HG02885 (cell line): ENCODE measurements around the gene CNOT10.
"Not testable (repeated sequence)": the region's sequence is repeated elsewhere in the genome, so short reads cannot be mapped to it uniquely, and the experiment has no call there.

Experiments
- ATAC-seq: cut with Tn5 transposase; IDR thresholded peaks from one replicate; pipeline ENCODE4 v1.9.1; 2021; ENCODE audit warnings: mild to moderate bottlenecking; ENCODE audit not compliant: unreplicated experiment, poor library complexity

The CNOT10 gene

DNA sequence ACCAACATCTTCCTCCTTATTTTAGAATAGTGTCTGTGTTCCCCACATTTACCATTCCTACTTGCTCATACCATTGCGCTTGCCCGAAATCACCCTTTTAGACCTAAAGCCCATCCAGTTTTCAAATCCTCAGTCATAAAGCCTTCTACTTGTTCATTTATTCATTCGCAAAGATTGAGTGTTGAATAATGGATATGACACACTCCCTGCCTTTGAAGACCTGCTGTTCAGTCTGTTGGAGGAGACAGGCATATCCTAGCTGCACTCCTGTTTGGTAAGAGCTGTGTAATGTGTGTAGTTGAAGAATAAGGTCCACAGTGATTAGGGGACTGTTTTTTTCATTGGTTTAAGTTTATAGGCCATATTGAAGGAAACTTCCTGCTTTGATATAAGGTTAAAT is 1.7 kb downstream of the CNOT10 start:
- ATAC-seq, result no peak

DNA sequence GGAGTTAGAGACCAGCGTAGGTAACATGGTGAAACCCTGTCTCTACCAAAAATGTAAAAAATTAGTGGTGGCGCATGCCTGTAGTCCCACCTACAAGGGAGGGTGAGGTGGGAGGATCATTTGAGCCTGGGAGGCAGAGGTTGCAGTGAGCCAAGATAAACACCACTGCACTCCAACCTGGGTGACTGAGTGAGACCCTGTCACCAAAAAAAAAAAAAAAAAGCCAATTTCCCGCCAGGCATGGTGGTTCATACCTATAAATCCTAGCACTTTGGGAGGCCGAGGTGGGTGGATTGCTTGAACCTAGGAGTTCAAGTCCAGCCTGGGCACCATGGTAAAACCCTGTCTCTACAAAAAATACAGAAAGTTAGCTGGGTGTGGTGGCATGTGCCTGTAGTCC is 6.9 kb downstream of the CNOT10 start:
- no peak for ATAC-seq

GRCh38 chr3:32696523-32696922 is 11.5 kb downstream of the CNOT10 start:
- ATAC-seq, result no peak

DNA sequence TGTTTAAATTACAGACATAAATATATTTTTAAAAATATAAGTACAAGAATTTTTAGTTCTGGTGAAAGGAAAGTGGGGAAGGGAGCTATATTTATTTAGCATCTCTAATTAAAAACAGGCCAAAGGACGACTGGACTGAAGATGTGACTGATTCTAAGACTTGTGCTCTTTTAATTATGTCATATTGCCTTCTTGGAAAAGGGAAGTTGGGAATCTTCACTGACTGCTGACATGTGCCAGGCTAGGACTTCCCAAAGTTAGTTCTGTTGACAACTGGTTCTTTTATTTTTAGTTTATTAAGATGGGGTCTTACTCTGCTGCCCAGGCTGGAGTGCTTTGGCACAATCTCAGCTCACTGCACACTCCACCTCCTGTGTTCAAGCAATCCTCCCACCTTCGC is 13.5 kb downstream of the CNOT10 start:
- no peak for ATAC-seq

- ATAC-seq, result no peak
Observed at GRCh38 chr3:32699429-32699828, 14.4 kb downstream of the CNOT10 start.

- ATAC-seq, result no peak
Observed at GRCh38 chr3:32700244-32700643, 15.3 kb downstream of the CNOT10 start.

DNA sequence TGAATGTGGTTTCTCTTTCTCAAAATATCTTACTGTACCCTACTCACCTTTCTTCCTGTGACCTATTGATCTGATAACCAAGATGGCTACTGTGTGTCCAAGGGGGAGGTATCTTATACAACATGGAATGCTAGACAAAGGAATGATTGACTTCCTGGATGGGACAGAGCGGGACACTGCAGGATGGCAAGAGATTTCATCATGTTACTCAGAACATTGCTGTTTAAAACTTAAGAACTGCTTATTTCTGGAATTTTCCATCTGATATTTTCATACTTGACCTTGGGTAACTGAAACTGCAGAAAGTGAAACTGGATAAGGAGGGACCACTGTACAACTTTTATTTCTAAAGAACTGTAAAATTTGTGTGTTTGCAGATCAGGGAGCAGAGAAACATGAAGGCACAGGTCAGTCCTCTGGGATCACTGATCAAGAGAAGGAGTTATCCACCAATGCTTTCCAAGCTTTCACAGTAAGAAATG is 18.5 kb downstream of the CNOT10 start:
- no peak for ATAC-seq

GRCh38 chr3:32705232-32705631 is 20.2 kb downstream of the CNOT10 start:
- no peak for ATAC-seq

- ATAC-seq, result no peak
Observed at GRCh38 chr3:32706348-32707025, 21.5 kb downstream of the CNOT10 start.

- ATAC-seq, result no peak
Observed at GRCh38 chr3:32707026-32707370, 22.0 kb downstream of the CNOT10 start.

GRCh38 chr3:32708672-32709283 is 23.8 kb downstream of the CNOT10 start:
- ATAC-seq, result no peak

- no peak for ATAC-seq
Observed at GRCh38 chr3:32709346-32709745, 24.4 kb downstream of the CNOT10 start.

- no peak for ATAC-seq
Observed at GRCh38 chr3:32712506-32713055, 27.6 kb downstream of the CNOT10 start.

DNA sequence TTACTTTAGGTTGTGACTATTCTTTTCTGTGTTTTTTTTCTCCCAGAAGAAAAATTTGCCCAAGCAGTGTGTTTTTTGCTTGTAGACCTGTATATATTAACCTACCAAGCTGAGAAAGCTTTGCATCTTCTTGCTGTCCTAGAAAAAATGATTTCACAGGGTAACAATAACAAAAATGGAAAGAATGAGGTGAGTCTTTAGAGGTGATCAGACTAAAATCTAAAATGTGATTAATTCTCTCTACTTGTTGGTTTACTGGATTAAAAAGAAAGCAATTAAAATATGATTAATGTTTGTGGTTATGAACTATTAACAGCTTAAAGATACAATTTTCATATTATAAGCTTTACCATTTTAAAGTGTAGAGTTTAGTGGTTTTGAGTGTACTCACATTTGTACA is 28.2 kb downstream of the CNOT10 start:
- ATAC-seq, result no peak

GRCh38 chr3:32719335-32719734 is 34.3 kb downstream of the CNOT10 start:
- ATAC-seq, result no peak

- no peak for ATAC-seq
Observed at GRCh38 chr3:32719931-32720330, 34.9 kb downstream of the CNOT10 start.

DNA sequence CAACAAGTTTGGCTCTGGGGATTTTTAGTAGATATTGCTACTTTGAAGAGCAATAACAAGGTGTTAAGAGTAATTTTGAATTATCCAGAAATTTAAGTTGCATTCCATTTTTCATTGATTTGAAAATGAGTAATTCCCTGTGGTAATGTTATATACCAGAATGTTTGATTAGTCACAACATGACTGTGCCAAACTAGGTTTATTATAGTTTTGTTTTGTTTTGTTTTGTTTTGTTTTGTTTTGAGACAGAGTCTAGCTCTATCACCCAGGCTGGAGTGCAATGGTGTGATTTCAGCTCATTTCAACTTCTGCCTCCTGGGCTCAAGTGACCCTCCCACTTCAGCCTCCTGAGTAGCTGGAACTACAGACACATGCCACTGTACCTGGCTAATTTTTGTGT is 40.7 kb downstream of the CNOT10 start:
- no peak for ATAC-seq

DNA sequence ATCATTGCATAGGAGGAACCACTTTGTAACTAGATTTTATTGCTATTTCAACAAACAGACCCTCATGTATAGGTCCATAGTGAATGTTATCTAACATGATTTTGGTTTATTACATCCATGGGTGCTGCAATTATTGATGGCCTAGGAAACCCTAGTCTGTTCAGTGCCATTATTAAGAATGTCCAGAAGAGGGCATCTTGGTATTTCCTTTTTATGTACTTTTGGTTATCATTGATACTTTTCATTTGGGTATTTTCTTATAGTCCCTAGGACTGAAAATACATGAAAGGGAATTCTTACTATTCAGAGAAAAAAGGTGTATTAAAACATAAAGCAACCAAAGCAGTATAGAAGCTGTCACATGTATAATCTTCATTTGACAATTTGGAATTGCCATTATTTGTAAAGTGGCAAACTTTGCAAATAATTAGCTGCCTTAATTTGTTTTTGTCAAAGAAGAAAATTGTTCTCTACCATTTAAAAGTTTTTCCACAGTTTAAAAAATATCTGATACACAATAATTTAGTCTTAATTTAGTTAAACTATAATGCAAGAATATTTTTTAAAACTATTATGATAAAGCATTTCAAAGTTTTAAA is 48.7 kb downstream of the CNOT10 start:
- ATAC-seq, result no peak

GRCh38 chr3:32734756-32735155 is 49.8 kb downstream of the CNOT10 start:
- no peak for ATAC-seq

- not testable (repeated sequence) for ATAC-seq
Observed at GRCh38 chr3:32743470-32743869, 58.5 kb downstream of the CNOT10 start.

GRCh38 chr3:32743934-32744333 is 58.9 kb downstream of the CNOT10 start:
- ATAC-seq, result no peak

DNA sequence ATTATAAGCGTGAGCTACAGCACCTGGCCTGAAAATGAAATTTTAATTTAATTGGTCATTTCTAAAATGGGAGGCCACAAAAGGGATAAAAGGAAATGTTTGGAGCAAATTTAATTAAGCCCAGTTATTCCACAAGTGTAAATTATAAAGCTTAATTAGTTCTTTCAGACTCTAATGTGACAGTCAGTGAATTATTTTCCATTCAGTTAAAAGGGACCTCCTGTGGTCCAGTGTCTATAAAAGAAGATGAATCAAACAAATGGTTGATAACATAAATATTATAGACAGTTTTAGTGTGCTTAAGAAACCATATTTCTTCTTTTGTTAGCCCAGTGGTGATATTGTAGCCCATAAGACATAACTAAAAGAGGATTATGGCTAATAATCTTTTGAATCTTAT is 66.4 kb downstream of the CNOT10 start:
- no peak for ATAC-seq
